H9 (cell line): Measurements from ENCODE around the gene ADAM22. TPM values are rescaled to one million over a fixed set of nuclear protein-coding genes. Genes with fewer than 3 reads are reported as not detected.

Experiments used
- DNase-seq: peaks from one replicate; pipeline ENCODE4 v3.0.0-alpha.2; 2017
- H2AFZ ChIP-seq: one replicate; pipeline ENCODE4 v1.6.1; 2013; ENCODE audit warnings: mild to moderate bottlenecking, low read length, control low read depth, moderate library complexity
- H2AK5ac ChIP-seq: 2 replicates; pipeline ENCODE4 v1.6.1; 2013; ENCODE audit warnings: low read length, control low read depth, mixed read lengths; ENCODE audit not compliant: insufficient read length
- H2BK120ac ChIP-seq: one replicate; pipeline ENCODE4 v1.6.1; 2013; ENCODE audit warnings: low read depth, mild to moderate bottlenecking, low read length, control low read depth, inconsistent platforms; ENCODE audit not compliant: poor library complexity, severe bottlenecking
- H2BK12ac ChIP-seq: 2 replicates; pipeline ENCODE4 v1.6.1; 2013; ENCODE audit warnings: low read length, control low read depth, mixed read lengths, low read depth; ENCODE audit not compliant: insufficient read length
- H2BK15ac ChIP-seq: 2 replicates; pipeline ENCODE4 v1.6.1; 2013; ENCODE audit warnings: low read depth, low read length, control low read depth
- H2BK20ac ChIP-seq: one replicate; pipeline ENCODE4 v1.6.1; 2013; ENCODE audit warnings: low read depth, mild to moderate bottlenecking, low read length, control low read depth, inconsistent platforms; ENCODE audit not compliant: poor library complexity, severe bottlenecking
- H2BK5ac ChIP-seq: 2 replicates; pipeline ENCODE4 v1.6.1; 2013; ENCODE audit warnings: low read length, control low read depth, mixed read lengths; ENCODE audit not compliant: insufficient read length
- H3K14ac ChIP-seq: 2 replicates; pipeline ENCODE4 v1.6.1; 2013; ENCODE audit warnings: low read length, control low read depth; ENCODE audit not compliant: insufficient read depth
- H3K18ac ChIP-seq: 2 replicates; pipeline ENCODE4 v1.6.1; 2013; ENCODE audit warnings: low read depth, mild to moderate bottlenecking, mixed read lengths, low read length, control low read depth; ENCODE audit not compliant: insufficient read length
- H3K23ac ChIP-seq: 2 replicates; pipeline ENCODE4 v1.6.1; 2013; ENCODE audit warnings: low read length, control low read depth, mixed read lengths, low read depth; ENCODE audit not compliant: insufficient read length
- H3K23me2 ChIP-seq: 2 replicates; pipeline ENCODE4 v1.6.1; 2013; ENCODE audit warnings: low read depth, mild to moderate bottlenecking, mixed read lengths, low read length, control low read depth; ENCODE audit not compliant: insufficient read length, poor library complexity, severe bottlenecking
- H3K27ac ChIP-seq: 2 replicates; pipeline ENCODE4 v1.5.1; 2013; ENCODE audit warnings: low read length, control low read depth, mixed read lengths, low read depth; ENCODE audit not compliant: insufficient read length
- H3K27me3 ChIP-seq: 2 replicates; pipeline ENCODE4 v1.6.1; 2013; ENCODE audit warnings: low read length, control low read depth, inconsistent platforms; ENCODE audit not compliant: insufficient read depth
- H3K4ac ChIP-seq: 2 replicates; pipeline ENCODE4 v1.6.1; 2013; ENCODE audit warnings: low read depth, mild to moderate bottlenecking, control low read depth, inconsistent platforms, low read length, moderate library complexity
- H3K4me1 ChIP-seq: 2 replicates; pipeline ENCODE4 v1.6.1; 2013; ENCODE audit warnings: low read length, control low read depth, inconsistent platforms; ENCODE audit not compliant: insufficient read depth
- H3K4me2 ChIP-seq: 2 replicates; pipeline ENCODE4 v1.6.1; 2013; ENCODE audit warnings: low read length, control low read depth, mixed read lengths; ENCODE audit not compliant: insufficient read length, insufficient read depth
- H3K56ac ChIP-seq: 2 replicates; pipeline ENCODE4 v1.6.1; 2013; ENCODE audit warnings: low read depth, mild to moderate bottlenecking, mixed read lengths, low read length, control low read depth; ENCODE audit not compliant: insufficient read length
- H3K79me1 ChIP-seq: 2 replicates; pipeline ENCODE4 v1.6.1; 2013; ENCODE audit warnings: low read depth, mild to moderate bottlenecking, moderate library complexity, low read length, control low read depth, inconsistent platforms; ENCODE audit not compliant: insufficient read depth, poor library complexity, severe bottlenecking
- H3K79me2 ChIP-seq: 2 replicates; pipeline ENCODE4 v1.6.1; 2013; ENCODE audit warnings: low read length, control low read depth, inconsistent platforms; ENCODE audit not compliant: insufficient read depth
- H3K9ac ChIP-seq: 2 replicates; pipeline ENCODE4 v1.6.1; 2013; ENCODE audit warnings: low read length, control low read depth, mixed read lengths; ENCODE audit not compliant: insufficient read length; ENCODE audit errors: extremely low read depth
- H3K9me3 ChIP-seq: one replicate; pipeline ENCODE4 v1.6.1; 2013; ENCODE audit warnings: low read depth, low read length, inconsistent platforms; ENCODE audit not compliant: control insufficient read depth
- H3T11ph ChIP-seq: one replicate; pipeline ENCODE4 v1.6.1; 2013; ENCODE audit warnings: mild to moderate bottlenecking, low read length, control low read depth, inconsistent platforms
- H4K20me1 ChIP-seq: one replicate; pipeline ENCODE4 v1.6.1; 2013; ENCODE audit not compliant: control insufficient read depth, insufficient read length, insufficient read depth
- H4K5ac ChIP-seq: 2 replicates; pipeline ENCODE4 v1.6.1; 2013; ENCODE audit warnings: low read depth, mild to moderate bottlenecking, mixed read lengths, low read length, control low read depth; ENCODE audit not compliant: insufficient read length
- H4K8ac ChIP-seq: replicated peaks from 2 replicates; pipeline ENCODE4 v1.6.1; 2013; ENCODE audit warnings: low read length, control low read depth, mixed read lengths, low read depth; ENCODE audit not compliant: insufficient read length
- H4K91ac ChIP-seq: 2 replicates; pipeline ENCODE4 v1.6.1; 2013; ENCODE audit warnings: low read depth, mild to moderate bottlenecking, moderate library complexity, mixed read lengths, low read length, control low read depth; ENCODE audit not compliant: insufficient read length
- H3K27ac Mint-ChIP-seq, 3 experiments: 2 replicates in 2 of 3; 3 replicates in 1 of 3; pipeline ENCODE4 v1.8.0; 2020 to 2021; ENCODE audit warnings: mixed read lengths in 3 of 3, mild to moderate bottlenecking in 1 of 3, moderate library complexity in 1 of 3
- H3K27me3 Mint-ChIP-seq: 2 replicates; pipeline ENCODE4 v1.8.0; 2021; ENCODE audit warnings: low read depth, mild to moderate bottlenecking, moderate library complexity, mixed read lengths
- H3K36me3 Mint-ChIP-seq, 3 experiments: 2 replicates in 2 of 3; 3 replicates in 1 of 3; pipeline ENCODE4 v1.8.0; 2020 to 2021; ENCODE audit warnings: low read depth in 3 of 3, mixed read lengths in 3 of 3; ENCODE audit not compliant: insufficient read depth in 1 of 3
- H3K4me1 Mint-ChIP-seq, 2 experiments: 2 replicates each; pipeline ENCODE4 v1.8.0; 2020; ENCODE audit warnings: mixed read lengths in 2 of 2
- H3K4me3 Mint-ChIP-seq, 2 experiments: 2 replicates in 1 of 2; 3 replicates in 1 of 2; pipeline ENCODE4 v1.8.0; 2020 to 2021; ENCODE audit warnings: mild to moderate bottlenecking in 2 of 2, mixed read lengths in 2 of 2, moderate library complexity in 1 of 2
- H3K9me3 Mint-ChIP-seq, 2 experiments: 2 replicates in 1 of 2; 3 replicates in 1 of 2; pipeline ENCODE4 v1.8.0; 2020; ENCODE audit warnings: mild to moderate bottlenecking in 2 of 2, mixed read lengths in 2 of 2, moderate library complexity in 1 of 2
- WGBS: extraction: QIAGEN DNeasy Blood & Tissue Kit; methylation state at CpG from one replicate; pipeline ENCODE4 v1.1.7; 2013; ENCODE audit warnings: missing lambda C conversion rate, low lambda C conversion rate, mixed read lengths; ENCODE audit not compliant: insufficient read length; ENCODE audit errors: extremely low coverage; 5-methylcytosine and 5-hydroxymethylcytosine counted together
- total RNA-seq: library from RNA; stranded (reverse); gene quantifications from 2 replicates; pipeline ENCODE4 v1.2.1, GENCODE V29; 2021
- TF ChIP-seq, protein P1 (sequence below): fragments of 200-600 bp; sonication (generic); conservative IDR thresholded peaks from 3 replicates; pipeline ENCODE4 v1.8.0; 2021; ENCODE audit warnings: antibody characterized with exemption, mild to moderate bottlenecking

ADAM22 gene
- total RNA-seq, 1 experiment from 2014 or later = 8.7 TPM

DNA sequence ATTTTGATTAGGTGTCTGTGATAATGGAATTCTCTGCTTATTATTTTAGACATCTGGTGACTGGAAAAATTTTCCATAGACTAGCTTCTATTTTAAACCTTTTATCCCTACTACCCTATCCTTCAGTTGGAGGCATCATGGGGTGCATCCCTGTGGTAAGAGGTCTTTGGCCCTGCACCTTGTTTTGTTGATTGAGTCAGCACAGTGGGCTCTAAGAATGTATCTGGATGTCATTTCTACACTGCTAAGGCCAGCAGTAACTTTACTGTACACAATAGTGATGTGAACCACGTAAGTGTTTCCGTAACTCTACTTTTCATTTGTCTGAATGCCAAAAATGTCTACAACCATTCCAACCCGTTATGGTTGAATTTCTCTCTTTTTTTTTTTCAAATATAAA is 75.6 kb downstream of the ADAM22 start:
- Histone ChIP-seq H2BK12ac (no peak overlapping the region), H3K56ac (no peak overlapping the region), H2BK15ac (no peak overlapping the region), H4K20me1 (no peaks in the 10 kb centered on the region), H3K79me2 (no peaks in the 10 kb centered on the region), H4K5ac (no peak overlapping the region), H3K4me1 (no peaks in the 10 kb centered on the region), H3K9ac (no peak overlapping the region), H3K23ac (no peak overlapping the region), H4K8ac (no peak overlapping the region), H3K27ac (no peak overlapping the region), H2AK5ac (no peak overlapping the region), H3K4me2 (no peak overlapping the region), H4K91ac (no peak overlapping the region), H3K14ac (no peak overlapping the region), H3T11ph (no peak overlapping the region), H3K18ac (no peak overlapping the region), H3K23me2 (no peaks in the 10 kb centered on the region), H2AFZ (no peak overlapping the region), H3K27me3 (no peaks in the 10 kb centered on the region), H3K79me1 (no peaks in the 10 kb centered on the region), H2BK20ac (no peak overlapping the region), H3K4ac (no peak overlapping the region), H2BK120ac (no peak overlapping the region), H3K9me3 (no peaks in the 10 kb centered on the region), H2BK5ac (no peak overlapping the region)
- Mint-ChIP-seq H3K9me3 (no peaks in the 10 kb centered on the region), H3K4me1 (0 out of 4 replicates have a peak, but pooled peaks cover 0 to 4% of the 10 kb centered on the region in 2 experiments), H3K36me3 (peaks cover 3 to 5% (median 5%) of the 10 kb centered on the region in 3 experiments; a peak in 6 of 7 replicates), H3K4me3 (no peak overlapping the region), H3K27me3 (no peaks in the 10 kb centered on the region), H3K27ac (no peak overlapping the region)
- TF ChIP-seq, protein P1, sequence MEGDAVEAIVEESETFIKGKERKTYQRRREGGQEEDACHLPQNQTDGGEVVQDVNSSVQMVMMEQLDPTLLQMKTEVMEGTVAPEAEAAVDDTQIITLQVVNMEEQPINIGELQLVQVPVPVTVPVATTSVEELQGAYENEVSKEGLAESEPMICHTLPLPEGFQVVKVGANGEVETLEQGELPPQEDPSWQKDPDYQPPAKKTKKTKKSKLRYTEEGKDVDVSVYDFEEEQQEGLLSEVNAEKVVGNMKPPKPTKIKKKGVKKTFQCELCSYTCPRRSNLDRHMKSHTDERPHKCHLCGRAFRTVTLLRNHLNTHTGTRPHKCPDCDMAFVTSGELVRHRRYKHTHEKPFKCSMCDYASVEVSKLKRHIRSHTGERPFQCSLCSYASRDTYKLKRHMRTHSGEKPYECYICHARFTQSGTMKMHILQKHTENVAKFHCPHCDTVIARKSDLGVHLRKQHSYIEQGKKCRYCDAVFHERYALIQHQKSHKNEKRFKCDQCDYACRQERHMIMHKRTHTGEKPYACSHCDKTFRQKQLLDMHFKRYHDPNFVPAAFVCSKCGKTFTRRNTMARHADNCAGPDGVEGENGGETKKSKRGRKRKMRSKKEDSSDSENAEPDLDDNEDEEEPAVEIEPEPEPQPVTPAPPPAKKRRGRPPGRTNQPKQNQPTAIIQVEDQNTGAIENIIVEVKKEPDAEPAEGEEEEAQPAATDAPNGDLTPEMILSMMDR = no peak
- no CpG with 5 or more reads among the region's 3 CpGs for WGBS
- DNase-seq = no peak
